Activated gamma-delta T cell (primary cell): ENCODE data around the gene ZNF148.
"Not testable (repeated sequence)": the region's sequence is repeated elsewhere in the genome, so short reads cannot be mapped to it uniquely, and the experiment has no call there.

Experiments used
- DNase-seq: peaks from one replicate; lab custom pipeline; 2025; lab: John Stamatoyannopoulos, UW

ZNF148 gene

DNA sequence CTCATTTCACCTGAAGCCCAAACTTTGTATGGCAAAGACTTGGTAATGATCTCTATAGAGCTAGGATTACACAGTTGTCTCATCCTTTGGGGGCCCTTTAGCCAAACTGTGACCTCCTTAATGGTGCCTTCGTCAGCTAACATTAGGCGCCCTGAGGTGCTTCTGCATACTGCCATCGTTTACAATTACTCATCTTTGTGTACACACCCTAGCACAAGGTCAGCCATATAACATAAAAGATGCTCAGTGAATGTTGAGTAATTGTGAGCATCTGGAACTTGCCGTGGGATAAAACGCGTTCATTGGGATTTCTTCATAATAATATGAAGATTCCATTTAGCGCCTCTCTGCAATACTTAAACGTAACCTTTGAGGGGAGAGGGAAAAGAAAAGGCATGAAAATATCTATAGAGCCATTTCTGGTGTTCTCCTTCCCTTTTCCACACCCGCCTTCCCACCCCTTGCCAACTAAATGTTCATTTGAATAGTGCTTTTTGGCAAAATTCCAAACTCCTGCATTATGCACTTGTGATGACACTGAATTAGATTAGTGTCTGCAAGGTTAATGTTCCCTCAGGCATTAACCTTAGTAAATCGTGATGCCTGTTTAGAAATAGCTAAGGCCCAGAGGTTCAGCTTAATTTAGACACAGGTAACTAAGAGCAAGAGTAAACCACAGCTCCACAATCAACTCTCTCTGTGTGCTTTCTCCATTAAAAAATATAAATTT lies 990 bp upstream of the ZNF148 start:
- DNase-seq, result no peak

DNA sequence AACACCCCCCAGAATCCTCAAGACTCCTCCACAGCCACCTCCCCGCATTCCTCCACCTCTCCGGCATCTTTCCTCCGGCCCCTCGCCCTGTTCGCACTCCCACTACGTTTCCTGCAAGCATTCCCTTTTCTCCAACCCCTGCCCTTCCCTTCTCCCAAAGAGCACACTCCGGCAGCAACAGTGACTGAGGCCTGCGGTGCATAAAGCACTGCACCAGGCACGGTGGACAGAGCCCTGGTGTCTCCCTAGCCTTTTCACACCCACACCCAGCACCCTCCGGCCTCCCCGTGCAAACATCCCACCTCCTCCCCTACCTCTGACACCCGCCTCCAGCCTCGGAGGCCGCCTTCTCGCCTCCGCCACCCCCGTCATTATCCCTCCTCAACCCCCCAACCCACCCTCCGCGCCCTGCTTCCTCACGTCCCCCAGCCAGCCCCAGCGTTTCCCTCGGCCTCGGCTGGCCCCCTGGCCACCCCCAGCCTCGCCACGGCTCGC lies 577 bp downstream of the ZNF148 start:
- DNase-seq, result peak; percentile 45

DNA sequence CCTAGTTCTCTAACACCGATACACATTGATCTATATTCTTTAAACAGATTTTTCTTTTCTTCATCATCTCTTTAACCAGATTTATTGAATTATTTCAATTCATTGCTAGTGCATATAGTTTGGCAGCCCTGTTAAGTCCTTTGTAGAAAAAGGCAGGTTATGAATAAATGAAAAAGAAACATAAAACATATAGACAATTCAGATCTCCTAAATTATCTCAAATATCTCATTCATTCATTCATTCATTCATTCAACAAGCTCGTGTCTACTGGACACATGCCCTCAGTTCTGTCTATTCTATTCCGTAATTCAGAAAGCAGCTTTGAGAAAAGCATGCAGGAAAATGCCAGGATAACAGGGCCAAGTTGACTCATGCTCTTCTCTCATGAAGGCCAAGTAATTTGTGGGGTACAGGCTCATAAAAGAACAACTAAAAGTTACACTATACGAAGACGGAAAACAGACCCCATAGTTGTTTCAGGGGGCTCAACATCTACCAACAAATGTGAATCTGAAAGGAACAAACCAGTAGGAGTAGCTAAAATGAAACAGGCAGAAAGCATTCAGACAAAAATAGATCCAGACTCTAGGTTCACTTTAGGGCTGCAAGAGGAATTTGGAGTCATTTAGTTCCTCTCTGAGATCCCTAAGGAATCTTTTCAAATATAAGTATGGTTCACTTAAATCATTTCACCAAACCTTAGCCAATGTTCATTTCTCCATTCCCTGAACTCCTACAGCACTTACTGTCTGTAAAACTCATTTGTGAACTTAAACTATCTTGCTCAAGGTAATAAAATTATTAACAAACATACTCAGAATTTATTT lies 7.5 kb downstream of the ZNF148 start:
- no peak for DNase-seq

DNA sequence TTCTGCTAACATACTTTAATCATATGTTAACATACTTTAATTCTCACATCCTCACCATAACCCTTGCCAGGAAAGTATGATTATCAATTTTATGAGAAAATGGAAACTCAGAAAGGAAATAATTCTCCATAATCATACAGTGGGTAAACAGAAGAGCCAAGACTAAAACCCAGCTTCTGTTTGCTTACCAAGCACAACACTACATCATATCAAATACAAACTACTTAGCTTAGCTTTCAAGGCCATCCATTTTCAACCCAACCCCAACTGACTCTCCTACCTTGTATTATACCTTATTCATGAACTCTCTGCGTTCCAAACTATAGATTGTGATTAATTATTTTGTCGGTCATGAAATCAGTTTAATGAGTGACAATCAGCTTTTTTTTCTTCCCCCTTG lies 9.0 kb downstream of the ZNF148 start:
- DNase-seq, result no peak

DNA sequence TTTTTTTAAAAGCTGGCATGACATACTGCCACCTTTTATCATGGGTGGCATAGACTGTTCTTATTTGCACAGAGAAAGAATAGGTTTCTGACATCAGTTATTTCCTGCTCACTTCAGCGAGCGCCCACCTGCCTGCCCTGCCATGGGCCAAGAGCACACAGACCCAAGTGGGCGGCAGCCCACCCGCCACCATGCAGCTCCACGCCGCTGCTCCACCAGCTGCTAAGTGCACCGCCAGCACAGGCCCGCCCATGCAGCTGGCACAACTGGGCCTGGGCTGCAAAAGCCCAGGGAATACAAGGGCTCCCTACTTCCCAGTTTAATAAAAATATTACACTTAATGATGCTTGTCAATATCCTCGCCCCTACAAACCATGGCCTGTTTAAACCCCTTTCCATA lies 15.4 kb downstream of the ZNF148 start:
- no peak for DNase-seq

DNA sequence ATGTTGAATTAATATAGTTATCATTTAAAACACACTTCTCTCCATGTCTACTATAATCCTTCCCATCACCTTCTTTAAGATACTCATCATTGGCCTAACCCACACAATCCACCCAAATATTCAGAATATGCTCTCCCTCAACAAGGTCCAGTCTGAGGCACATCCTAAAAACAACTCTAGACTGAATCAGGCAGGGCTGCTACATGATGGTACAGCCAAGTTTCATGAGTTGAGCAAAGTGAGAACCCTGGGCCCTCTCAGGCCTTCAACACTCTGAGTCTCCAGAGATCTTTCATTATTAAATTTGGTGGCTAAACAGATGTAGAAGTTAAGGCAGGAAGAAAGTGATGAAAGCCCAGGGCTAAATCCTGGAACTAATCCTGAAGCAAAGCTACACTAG lies 16.2 kb downstream of the ZNF148 start:
- DNase-seq, result no peak

DNA sequence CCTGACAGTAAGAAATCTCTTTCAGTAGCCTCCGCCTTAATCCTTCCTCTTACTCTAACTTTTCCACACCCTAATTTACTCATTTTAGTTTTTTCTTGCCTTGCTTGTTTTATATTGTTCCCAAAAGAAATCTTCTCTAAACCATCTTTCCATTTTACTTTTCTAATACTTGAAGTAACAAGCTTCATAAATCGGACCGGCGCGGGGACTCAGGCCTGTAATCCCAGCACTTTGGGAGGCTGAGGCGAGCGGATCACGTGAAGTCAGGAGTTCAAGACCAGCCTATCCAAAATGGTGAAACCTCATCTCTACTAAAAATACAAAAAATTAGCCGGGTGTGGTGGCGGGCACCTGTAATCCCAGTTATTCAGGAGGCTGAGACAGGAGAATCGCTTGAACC lies 17.3 kb downstream of the ZNF148 start:
- no peak for DNase-seq

DNA sequence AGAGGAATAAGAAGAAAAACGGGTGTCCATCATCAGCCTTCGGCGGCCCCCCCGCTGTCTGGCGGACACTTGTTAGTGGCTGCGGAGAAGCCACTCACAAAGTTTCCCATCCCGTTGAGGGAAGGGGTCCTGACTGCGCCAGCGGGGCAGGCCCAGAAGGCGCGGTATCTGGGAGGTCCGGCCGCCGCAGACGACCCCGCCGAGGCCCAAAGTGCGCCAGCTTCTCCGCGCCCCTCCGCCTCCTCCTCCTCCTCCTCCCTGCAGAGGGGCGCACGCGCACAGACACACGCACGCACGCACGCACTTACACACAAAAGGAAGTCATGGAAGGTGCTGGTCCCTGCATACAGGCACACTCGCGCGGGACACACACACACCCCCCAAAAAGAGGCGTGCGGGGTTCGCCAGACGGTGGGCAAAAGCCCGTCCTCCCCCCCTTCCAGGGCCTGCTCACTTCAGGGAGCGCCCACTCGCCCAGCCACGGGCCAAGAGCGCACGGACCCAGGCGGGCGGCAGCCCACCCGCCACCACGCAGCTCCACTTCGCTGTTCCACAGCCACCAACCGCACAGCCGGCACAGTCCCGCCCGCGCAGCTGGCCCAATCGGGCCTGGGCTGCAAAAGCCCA lies 18.0 kb downstream of the ZNF148 start:
- DNase-seq, result peak; percentile 20

DNA sequence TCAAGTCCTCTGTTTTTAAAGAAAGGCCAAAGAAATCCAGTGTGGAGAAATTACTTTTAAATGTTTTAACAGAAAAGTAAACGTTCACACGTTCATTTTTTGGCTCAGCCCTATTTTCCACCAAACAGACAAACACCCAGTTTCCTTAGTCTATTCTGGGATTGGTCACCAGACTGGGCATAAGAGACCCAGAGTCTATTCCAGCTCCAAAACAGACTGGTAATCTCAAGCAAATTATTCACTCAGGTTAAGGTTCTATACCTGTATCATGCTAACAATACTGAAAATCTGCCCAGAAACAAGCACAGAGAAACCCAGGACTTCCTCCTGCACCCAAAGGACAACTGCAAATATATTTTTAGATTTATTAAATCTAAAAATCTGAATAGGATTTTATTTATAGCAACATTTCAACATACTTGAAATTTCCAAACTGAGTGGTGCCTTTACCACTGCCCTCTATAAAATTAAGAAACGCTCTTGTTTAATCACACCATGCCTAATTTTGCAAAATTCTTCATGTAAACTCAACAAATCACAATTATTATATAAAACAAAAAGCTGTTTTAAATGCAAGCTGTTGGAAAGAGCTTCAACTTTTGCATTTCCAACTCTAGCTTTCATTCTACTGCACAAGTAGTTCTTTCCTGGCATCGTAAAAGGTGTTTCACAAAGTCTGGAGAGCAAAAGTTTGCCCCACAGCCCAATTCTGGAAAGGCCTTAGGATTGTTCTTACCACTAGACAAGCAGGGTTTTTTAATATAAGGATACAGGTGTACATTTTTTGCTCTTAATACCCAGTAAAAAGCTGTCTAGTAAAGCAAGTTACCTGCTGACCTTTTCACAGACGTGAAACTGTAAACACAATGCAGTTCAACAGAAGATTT lies 18.7 kb downstream of the ZNF148 start:
- DNase-seq, result no peak

DNA sequence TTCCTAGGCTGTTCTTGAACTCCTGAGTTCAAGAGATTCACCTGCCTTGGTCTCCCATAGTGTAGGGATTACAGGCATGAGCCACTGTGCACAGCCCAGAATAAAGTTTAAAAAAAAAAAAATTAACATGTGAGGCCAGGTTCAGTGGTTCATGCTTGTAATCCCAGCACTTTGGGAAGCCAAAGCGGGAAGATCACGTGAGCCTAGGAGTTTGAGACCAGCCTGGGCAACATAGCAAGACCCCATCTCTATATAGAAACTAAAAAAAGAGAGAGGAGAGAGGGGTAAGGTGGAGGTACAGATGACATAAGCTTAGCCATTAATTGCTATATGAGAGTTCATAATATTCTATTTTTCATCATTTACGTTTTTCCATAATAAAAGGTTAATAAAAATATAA lies 21.5 kb downstream of the ZNF148 start:
- no peak for DNase-seq

DNA sequence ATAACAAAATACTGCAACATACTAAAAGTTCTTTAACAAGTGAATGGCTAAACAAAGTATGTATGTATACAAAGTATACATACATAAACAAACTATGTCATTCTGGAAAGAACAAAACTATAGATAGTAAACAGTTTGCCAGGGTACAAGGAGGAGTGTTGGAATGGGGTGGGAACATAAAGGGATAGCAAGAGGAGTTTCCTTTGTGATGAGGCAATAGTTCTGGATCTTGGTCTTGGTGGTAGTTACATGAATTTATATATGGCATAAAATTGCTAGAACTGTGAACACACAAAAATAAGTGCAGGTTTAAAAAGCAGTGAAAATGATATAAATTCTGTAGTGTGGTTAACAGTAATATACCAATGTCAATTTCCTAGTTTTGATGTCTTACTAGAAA lies 22.0 kb downstream of the ZNF148 start:
- no peak for DNase-seq

DNA sequence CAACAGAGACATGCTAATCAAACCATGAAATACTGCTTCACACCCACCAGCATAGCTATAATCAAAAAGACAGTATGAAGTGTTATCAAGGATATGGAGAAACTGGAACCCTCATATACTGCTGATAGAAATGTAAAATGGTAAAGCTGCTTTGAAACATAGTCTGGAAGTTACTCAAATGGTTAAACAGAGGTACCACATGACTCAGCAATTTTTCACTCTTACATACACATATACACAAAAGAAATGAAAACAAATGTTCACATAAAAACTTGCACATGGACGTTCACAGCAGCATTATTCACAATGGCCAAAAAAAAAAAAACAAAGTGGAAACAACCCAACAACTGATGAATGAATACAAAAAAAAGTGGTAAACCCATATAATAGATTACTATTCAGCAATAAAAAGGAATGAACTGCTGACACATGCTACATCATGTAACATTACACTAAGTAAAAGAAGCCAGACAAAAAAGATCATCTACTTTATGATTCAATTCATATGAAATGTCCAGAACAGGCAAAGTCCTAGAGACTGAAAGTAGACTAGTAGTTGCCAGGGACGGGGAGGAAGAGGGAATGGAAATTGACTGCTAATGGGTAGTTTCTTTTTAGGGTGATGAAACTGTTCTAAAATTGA lies 23.2 kb downstream of the ZNF148 start:
- no peak for DNase-seq

DNA sequence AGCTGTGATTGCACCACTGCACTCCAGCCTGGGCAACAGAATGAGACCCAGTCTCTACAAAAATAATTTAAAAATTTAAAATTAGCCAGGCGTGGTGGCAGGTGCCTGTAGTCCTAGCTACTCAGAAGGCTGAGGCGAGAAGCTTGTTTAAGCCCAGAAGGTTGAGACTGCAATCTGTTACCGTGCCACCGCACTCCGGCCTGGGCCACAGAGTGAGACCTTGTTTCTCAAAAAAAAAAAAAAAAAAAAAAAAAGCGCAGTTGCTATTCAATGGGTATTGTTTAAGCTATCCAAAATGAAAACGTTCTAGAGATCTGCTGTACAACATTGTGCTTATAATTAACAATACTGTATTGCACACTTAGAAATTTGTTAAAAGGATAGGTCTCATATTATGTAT lies 24.0 kb downstream of the ZNF148 start:
- DNase-seq, result no peak

DNA sequence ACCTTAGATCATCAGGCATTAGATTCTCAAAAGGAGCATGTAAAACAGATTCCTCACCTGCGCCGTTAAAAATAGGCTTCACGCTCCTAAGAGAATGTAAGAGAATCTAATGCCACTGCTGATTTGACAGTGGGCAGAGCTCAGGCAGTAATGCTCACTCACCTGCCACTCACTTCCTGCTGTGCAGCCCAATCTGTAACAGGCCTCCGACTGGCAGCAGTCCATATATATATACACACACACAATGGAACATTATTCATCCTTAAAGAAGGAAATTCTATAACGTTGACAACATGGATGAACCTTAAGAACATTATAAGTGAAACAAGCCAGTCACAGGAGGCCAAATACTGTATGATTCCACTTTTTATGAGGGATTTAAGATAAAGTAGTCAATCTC lies 24.5 kb downstream of the ZNF148 start:
- DNase-seq, result no peak

DNA sequence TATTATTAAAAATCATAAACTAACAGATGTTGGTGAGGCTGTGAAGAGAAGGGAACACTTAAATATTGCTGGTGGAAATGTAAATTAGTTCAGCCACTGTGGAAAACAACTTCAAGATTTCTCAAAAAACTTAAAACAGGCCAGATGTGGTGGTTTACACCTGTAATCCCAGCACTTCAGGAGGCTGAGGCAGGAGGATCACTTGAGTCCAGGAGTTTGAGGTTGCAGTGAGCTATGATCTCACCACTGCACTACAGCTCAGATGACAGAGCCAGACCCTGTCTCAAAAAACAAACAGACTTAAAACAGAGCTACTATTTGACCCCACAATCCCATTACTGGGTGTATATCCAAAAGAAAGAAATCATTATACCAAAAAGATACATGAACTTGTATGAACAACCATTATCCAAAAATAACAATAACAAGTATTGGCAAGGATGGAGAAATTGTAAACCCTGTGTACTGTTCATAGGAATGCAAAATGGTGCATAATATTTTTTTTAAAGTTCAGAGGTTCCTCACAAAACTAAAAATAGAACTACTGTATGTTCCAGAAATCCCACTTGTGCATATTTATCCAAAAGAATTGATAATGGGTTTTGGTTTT lies 25.5 kb downstream of the ZNF148 start:
- no peak for DNase-seq

DNA sequence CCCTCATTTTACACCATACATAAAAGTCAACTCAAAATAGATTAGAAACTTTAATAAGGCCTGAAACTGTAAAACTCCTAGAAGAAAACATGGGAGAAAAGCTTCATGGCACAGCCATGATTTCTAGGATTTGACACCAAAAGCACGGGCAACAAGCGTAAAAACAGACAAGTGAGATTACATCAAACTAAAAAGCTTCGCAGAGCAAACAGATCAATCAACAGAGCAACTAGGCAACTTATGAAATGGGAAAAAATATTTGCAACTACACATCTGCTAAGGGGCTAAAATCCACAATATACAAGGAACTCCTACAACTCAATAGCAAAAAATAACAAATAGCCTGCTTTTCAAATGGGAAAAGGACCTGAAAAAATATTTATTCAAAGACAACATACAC lies 26.1 kb downstream of the ZNF148 start:
- DNase-seq, result no peak

DNA sequence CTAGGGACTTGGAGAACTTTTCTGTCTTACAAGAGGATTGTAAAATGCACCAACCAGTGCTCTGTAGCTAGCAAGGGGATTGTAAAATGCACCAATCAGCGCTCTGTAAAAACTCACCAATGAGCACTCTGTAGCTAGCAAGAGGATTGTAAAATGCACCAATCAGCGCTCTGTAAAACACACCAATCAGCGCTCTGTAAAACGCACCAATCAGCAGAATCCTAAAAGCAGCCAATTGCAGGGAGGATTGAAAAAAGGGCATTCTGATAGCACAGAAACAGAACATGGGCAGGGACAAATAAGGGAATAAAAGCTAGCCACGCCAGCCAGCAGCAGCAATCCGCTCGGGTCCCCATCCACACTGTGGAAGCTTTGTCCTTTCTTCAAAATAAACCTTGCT lies 31.8 kb downstream of the ZNF148 start:
- not testable (repeated sequence) for DNase-seq

DNA sequence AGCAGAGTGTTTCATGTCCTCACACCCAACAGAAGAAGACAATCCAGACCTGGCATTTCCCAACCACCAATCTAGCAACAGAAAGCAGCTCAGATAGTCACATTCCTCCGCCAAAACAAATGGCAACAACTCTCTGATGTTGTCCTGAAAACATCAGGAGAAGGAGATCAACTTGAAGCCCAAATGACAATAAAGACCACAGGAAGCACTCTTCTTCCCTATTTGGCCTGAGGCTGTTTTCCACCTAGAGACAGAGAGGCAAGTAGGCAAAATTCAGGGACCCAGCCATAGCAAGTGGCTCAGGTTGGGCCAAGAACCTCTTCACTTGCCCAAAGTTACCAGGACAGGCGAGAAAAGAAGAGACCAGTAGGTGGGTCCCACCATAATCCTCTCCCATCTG lies 35.0 kb downstream of the ZNF148 start:
- DNase-seq, result no peak

DNA sequence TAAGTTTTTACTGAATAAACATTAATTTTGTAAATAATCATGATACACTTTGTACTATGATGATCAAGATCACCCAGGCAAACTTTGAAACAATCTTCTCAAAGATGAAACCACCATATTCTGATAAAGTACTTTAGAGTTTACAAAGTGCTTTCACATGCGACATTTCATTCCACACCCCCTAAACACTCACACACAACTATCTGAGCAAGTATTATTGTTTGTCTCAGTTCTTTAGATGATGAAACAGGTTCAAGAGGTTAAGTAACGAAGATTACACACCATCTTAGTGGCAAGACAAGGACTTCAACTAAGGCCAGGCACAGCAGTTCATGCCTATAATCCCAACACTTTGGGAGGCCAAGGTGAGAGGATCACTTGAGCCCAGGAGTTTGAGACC lies 37.6 kb downstream of the ZNF148 start:
- no peak for DNase-seq

DNA sequence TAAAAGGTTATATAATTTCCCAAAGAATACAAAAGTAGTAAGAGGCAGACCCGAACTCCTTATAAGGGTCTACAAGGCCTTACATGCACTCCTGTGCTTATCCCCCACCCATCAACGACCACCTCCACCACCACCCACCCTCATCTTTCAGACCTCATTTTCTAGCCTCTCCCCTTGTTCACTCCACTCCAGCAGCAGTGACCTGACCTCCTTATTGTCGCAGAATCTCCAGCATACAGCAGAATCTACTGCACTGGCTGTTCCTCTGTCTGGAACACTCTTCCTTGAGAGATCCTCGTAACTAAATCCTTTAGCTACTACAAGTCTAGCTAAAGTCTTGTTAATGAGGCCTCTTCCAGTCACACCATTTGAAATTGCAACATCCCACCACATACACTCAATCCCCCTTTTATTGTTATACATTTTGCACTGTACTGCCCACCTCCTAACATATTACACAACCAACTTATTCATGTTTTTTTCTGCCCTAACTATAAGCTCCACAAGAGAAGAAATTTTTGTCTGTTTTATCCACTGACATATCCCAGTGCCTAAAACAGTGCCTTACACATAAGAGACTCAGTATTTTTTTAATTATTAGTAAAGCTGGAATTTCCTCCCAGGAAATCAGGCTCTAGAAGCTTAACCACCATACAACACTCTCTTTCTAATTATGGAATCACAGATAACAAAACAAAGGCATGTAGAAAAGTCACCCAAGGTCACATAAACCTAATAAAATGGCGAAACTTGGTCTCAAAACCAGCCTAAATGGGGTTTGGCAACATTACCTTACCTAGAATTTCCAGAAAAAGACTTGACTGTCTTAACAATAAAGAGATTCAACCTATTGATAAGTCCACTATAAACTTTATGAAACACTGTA lies 40.2 kb downstream of the ZNF148 start:
- no peak for DNase-seq
